HEK293 (cell line): ENCODE data around the gene FILIP1L.

Experiments
- BCL11B ChIP-seq: fragments of 450-650 bp; formaldehyde crosslinking; IDR thresholded peaks from 2 replicates; pipeline ENCODE4 v1.5.1; 2016; ENCODE audit warnings: low read depth, missing biosample characterization, missing genetic modification characterization
- GFI1B ChIP-seq: fragments of 450-650 bp; formaldehyde crosslinking; IDR thresholded peaks from 2 replicates; pipeline ENCODE4 v1.5.1; 2016; ENCODE audit warnings: missing biosample characterization, missing genetic modification characterization
- REST ChIP-seq: fragments of 450-650 bp; formaldehyde crosslinking; IDR thresholded peaks from 2 replicates; pipeline ENCODE4 v1.5.1; 2016; ENCODE audit warnings: missing biosample characterization, missing genetic modification characterization
- SP2 ChIP-seq: fragments of 450-650 bp; formaldehyde crosslinking; IDR thresholded peaks from 2 replicates; pipeline ENCODE4 v1.5.1; 2016; ENCODE audit warnings: missing biosample characterization, missing genetic modification characterization
- ZBTB1 ChIP-seq: fragments of 450-650 bp; formaldehyde crosslinking; IDR thresholded peaks from 2 replicates; pipeline ENCODE4 v1.5.1; 2016; ENCODE audit warnings: missing biosample characterization, missing genetic modification characterization
- ZBTB10 ChIP-seq: fragments of 450-650 bp; formaldehyde crosslinking; IDR thresholded peaks from 2 replicates; pipeline ENCODE4 v1.5.1; 2016; ENCODE audit warnings: missing biosample characterization, missing genetic modification characterization
- ZBTB26 ChIP-seq: fragments of 450-650 bp; formaldehyde crosslinking; optimal IDR thresholded peaks from 2 replicates; pipeline ENCODE3; 2016; ENCODE audit warnings: missing biosample characterization, mild to moderate bottlenecking, missing genetic modification characterization
- ZBTB44 ChIP-seq: fragments of 450-650 bp; IDR thresholded peaks from 2 replicates; pipeline ENCODE4 v1.5.1; 2018; ENCODE audit warnings: missing biosample characterization, mild to moderate bottlenecking, missing genetic modification characterization
- ZBTB48 ChIP-seq: fragments of 450-650 bp; formaldehyde crosslinking; IDR thresholded peaks from 2 replicates; pipeline ENCODE4 v1.5.1; 2016; ENCODE audit warnings: missing biosample characterization, missing genetic modification characterization
- ZNF112 ChIP-seq: fragments of 450-650 bp; formaldehyde crosslinking; IDR thresholded peaks from 2 replicates; pipeline ENCODE4 v1.5.0; 2017; ENCODE audit warnings: missing biosample characterization, missing genetic modification characterization
- ZNF132 ChIP-seq: fragments of 450-650 bp; formaldehyde crosslinking; IDR thresholded peaks from 2 replicates; pipeline ENCODE4 v1.5.1; 2017; ENCODE audit warnings: missing biosample characterization, missing genetic modification characterization, borderline replicate concordance
- ZNF140 ChIP-seq: fragments of 450-650 bp; formaldehyde crosslinking; IDR thresholded peaks from 2 replicates; pipeline ENCODE4 v1.5.1; 2016; ENCODE audit warnings: missing biosample characterization, missing genetic modification characterization
- ZNF174 ChIP-seq: fragments of 450-650 bp; formaldehyde crosslinking; IDR thresholded peaks from 2 replicates; pipeline ENCODE4 v1.5.0; 2017; ENCODE audit warnings: missing biosample characterization, mild to moderate bottlenecking, missing genetic modification characterization
- ZNF184 ChIP-seq: fragments of 450-650 bp; IDR thresholded peaks from 2 replicates; pipeline ENCODE4 v1.5.1; 2018; ENCODE audit warnings: missing biosample characterization, mild to moderate bottlenecking, missing genetic modification characterization
- ZNF214 ChIP-seq: fragments of 450-650 bp; formaldehyde crosslinking; IDR thresholded peaks from 2 replicates; pipeline ENCODE4 v1.5.1; 2017; ENCODE audit warnings: missing biosample characterization, mild to moderate bottlenecking, missing genetic modification characterization, borderline replicate concordance
- ZNF335 ChIP-seq: fragments of 450-650 bp; formaldehyde crosslinking; conservative IDR thresholded peaks from 2 replicates; pipeline ENCODE4 v1.5.1; 2016; ENCODE audit warnings: missing biosample characterization, missing genetic modification characterization
- ZNF341 ChIP-seq: fragments of 450-650 bp; formaldehyde crosslinking; IDR thresholded peaks from 2 replicates; pipeline ENCODE4; 2016; ENCODE audit warnings: low read depth, missing biosample characterization, missing genetic modification characterization
- ZNF37A ChIP-seq: fragments of 450-650 bp; IDR thresholded peaks from 2 replicates; pipeline ENCODE4 v1.5.1; 2018; ENCODE audit warnings: missing biosample characterization, missing genetic modification characterization
- ZNF514 ChIP-seq: fragments of 450-650 bp; formaldehyde crosslinking; IDR thresholded peaks from 2 replicates; pipeline ENCODE4 v1.5.1; 2016; ENCODE audit warnings: missing biosample characterization, missing genetic modification characterization
- ZNF529 ChIP-seq: fragments of 450-650 bp; formaldehyde crosslinking; IDR thresholded peaks from 2 replicates; pipeline ENCODE4 v1.5.1; 2017; ENCODE audit warnings: missing genetic modification characterization, missing biosample characterization; ENCODE audit not compliant: insufficient replicate concordance
- ZNF530 ChIP-seq: fragments of 450-650 bp; formaldehyde crosslinking; IDR thresholded peaks from 2 replicates; pipeline ENCODE4 v1.5.1; 2016; ENCODE audit warnings: low read depth, missing biosample characterization, missing genetic modification characterization
- ZNF561 ChIP-seq: fragments of 450-650 bp; IDR thresholded peaks from 2 replicates; pipeline ENCODE4 v1.5.1; 2018; ENCODE audit warnings: missing biosample characterization, missing genetic modification characterization, borderline replicate concordance
- ZNF571 ChIP-seq: fragments of 450-650 bp; formaldehyde crosslinking; IDR thresholded peaks from 2 replicates; pipeline ENCODE4 v1.5.0; 2017; ENCODE audit warnings: missing biosample characterization, missing genetic modification characterization
- ZNF623 ChIP-seq: fragments of 450-650 bp; formaldehyde crosslinking; IDR thresholded peaks from 2 replicates; pipeline ENCODE4 v1.5.1; 2016; ENCODE audit warnings: missing biosample characterization, missing genetic modification characterization
- ZNF629 ChIP-seq: fragments of 450-650 bp; formaldehyde crosslinking; IDR thresholded peaks from 2 replicates; pipeline ENCODE4 v1.5.1; 2017; ENCODE audit warnings: missing biosample characterization, missing genetic modification characterization
- ZNF660 ChIP-seq: fragments of 450-650 bp; IDR thresholded peaks from 2 replicates; pipeline ENCODE4 v1.5.1; 2018; ENCODE audit warnings: missing biosample characterization, mild to moderate bottlenecking, missing genetic modification characterization
- ZNF777 ChIP-seq: fragments of 450-650 bp; formaldehyde crosslinking; IDR thresholded peaks from 2 replicates; pipeline ENCODE4 v1.5.1; 2017; ENCODE audit warnings: missing biosample characterization, missing genetic modification characterization, borderline replicate concordance
- ZNF830 ChIP-seq: fragments of 450-650 bp; IDR thresholded peaks from 2 replicates; pipeline ENCODE4 v1.5.0; 2018; ENCODE audit warnings: missing biosample characterization, missing genetic modification characterization, low read depth, mild to moderate bottlenecking, moderate library complexity
- TF ChIP-seq, protein P1 (sequence below): fragments of 450-650 bp; formaldehyde crosslinking; IDR thresholded peaks from 2 replicates; pipeline ENCODE4 v1.5.1; 2016; ENCODE audit warnings: missing biosample characterization, missing genetic modification characterization

Gene FILIP1L

DNA sequence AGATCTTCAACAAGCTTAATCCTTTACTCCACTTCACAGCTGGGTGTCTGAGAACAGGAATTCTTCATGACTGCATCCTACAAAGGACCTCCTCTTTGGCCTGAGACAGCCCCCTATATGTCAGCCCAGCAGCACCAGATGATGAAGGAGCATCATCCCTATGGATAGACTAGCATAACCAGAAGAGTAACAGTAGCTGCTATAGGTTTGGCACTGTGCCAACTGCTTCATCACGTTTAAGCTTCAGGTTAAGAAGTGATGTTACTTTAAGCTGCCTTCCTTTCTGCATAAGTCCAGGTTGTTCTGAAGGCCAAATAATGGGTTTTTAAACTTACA is 246.0 kb downstream of the FILIP1L start (continued):
- TF ChIP-seq ZNF112 (tag by site-specific recombination) (peak; percentile 76; the same call in 1 of the 2 replicates), ZNF623 (tag by site-specific recombination) (no peak), ZBTB10 (tag by site-specific recombination) (no peak), ZNF335 (tag by site-specific recombination) (no peak), SP2 (tag by site-specific recombination) (no peak), ZNF629 (tag by site-specific recombination) (0 out of 2 replicates have a peak, but pooled peaks have one; percentile 15), ZNF777 (tag by site-specific recombination) (no peak), ZNF37A (tag by site-specific recombination) (peak; percentile 91), ZNF140 (no peak), ZBTB26 (tag by site-specific recombination) (no peak), ZNF571 (tag by site-specific recombination) (no peak), REST (no peak), ZNF174 (tag by site-specific recombination) (peak; percentile 80; the same call in 1 of the 2 replicates), ZNF514 (tag by site-specific recombination) (no peak), BCL11B (tag by site-specific recombination) (no peak), ZNF529 (peak; percentile 77), ZNF561 (peak; percentile 92), ZBTB1 (tag by site-specific recombination) (no peak), ZNF214 (tag by site-specific recombination) (peak; percentile 72; the same call in 1 of the 2 replicates), ZBTB44 (tag by site-specific recombination) (peak; percentile 92), GFI1B (tag by site-specific recombination) (no peak), ZNF184 (peak; percentile 96), ZBTB48 (tag by site-specific recombination) (no peak), ZNF341 (tag by site-specific recombination) (no peak), ZNF132 (tag by site-specific recombination) (peak; percentile 88), ZNF830 (peak; percentile 94), ZNF530 (tag by site-specific recombination) (no peak), ZNF660 (tag by site-specific recombination) (peak; percentile 94)
- TF ChIP-seq, protein P1, sequence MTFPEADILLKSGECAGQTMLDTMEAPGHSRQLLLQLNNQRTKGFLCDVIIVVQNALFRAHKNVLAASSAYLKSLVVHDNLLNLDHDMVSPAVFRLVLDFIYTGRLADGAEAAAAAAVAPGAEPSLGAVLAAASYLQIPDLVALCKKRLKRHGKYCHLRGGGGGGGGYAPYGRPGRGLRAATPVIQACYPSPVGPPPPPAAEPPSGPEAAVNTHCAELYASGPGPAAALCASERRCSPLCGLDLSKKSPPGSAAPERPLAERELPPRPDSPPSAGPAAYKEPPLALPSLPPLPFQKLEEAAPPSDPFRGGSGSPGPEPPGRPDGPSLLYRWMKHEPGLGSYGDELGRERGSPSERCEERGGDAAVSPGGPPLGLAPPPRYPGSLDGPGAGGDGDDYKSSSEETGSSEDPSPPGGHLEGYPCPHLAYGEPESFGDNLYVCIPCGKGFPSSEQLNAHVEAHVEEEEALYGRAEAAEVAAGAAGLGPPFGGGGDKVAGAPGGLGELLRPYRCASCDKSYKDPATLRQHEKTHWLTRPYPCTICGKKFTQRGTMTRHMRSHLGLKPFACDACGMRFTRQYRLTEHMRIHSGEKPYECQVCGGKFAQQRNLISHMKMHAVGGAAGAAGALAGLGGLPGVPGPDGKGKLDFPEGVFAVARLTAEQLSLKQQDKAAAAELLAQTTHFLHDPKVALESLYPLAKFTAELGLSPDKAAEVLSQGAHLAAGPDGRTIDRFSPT (tag by site-specific recombination), result no peak
